ENCODE results near the gene TRAPPC3. TPM values are rescaled to one million over a fixed set of nuclear protein-coding genes. Genes with fewer than 3 reads are reported as not detected.

TRAPPC3 gene
- total RNA-seq, 1 experiment from 2014 or later = 64.6 TPM

DNA sequence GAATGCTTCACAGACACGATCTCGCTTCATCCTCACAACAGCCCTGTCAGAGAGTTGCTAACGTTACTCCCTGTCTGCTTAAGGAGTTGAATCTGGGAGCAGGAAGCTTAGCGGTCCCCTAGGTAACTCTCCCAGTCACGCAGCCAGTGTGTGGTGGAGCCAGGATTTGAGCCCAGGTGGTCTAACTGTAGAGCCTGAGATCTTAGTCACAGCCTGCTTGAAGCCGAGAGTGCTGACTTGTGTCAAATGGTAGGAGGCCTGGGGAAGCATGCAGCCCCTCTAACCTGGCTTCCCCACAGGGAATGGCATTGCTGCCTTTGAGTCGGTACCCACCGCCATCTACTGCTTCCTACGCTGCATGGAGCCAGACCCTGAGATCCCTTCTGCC lies 56.5 kb downstream of the TRAPPC3 start:
- H4K20me1 ChIP-seq (ENCODE audit: insufficient read depth) = no peaks in the 10 kb centered on the region
- H3K27me3 ChIP-seq (ENCODE audit: insufficient read depth, low read length) = no peaks in the 10 kb centered on the region
- POLR2A ChIA-PET = no interaction called here
- peaks cover 0 to 24% of the 10 kb centered on the region in 2 experiments; a peak in 2 of 4 replicates for H3K4me1 ChIP-seq (ENCODE audit: control insufficient read depth in 1 of 2, insufficient read depth in 2 of 2, low read length in 2 of 2)
- H3K79me2 ChIP-seq (ENCODE audit: insufficient read depth, low read length) = peaks cover 27% of the 10 kb centered on the region
- H3K36me3 ChIP-seq (ENCODE audit: control insufficient read depth in 1 of 2, insufficient read depth in 2 of 2, low read length in 2 of 2) = peaks cover 26 to 31% of the 10 kb centered on the region in 2 experiments; a peak in 3 of 4 replicates
- H3K9ac ChIP-seq (ENCODE audit: low read length) = no peak overlapping the region
- ATAC-seq (no peak), DNase-seq (ENCODE audit: low read depth, low spot score) (no peak)
- no peak overlapping the region for H3K4me3 ChIP-seq (replicated peaks in 1 of 2; ENCODE audit: low read depth in 1 of 2, low read length in 2 of 2)
- TF ChIP-seq FOSL1 (IDR thresholded peaks at IDR 0.05; ENCODE audit: low read depth) (no peak), TCF7L2 (IDR thresholded peaks at IDR 0.05; ENCODE audit: borderline replicate concordance, extremely low read depth, insufficient read depth, insufficient read length) (no peak), EZH2 (IDR thresholded peaks at IDR 0.05) (no peak), EZH2phosphoT487 (IDR thresholded peaks at IDR 0.05; ENCODE audit: borderline replicate concordance) (no peak), POLR2AphosphoS5 (IDR thresholded peaks at IDR 0.05; ENCODE audit: low read depth, low read length) (no peak), SP1 (IDR thresholded peaks at IDR 0.05; ENCODE audit: low read depth) (no peak), JUND (IDR thresholded peaks at IDR 0.05) (no peak), RAD21 (IDR thresholded peaks at IDR 0.05; ENCODE audit: low read depth) (no peak), CBX3 (IDR thresholded peaks at IDR 0.05; ENCODE audit: low read depth) (no peak), SRF (IDR thresholded peaks at IDR 0.05; ENCODE audit: low read depth) (no peak), CEBPB (IDR thresholded peaks at IDR 0.05; ENCODE audit: low read depth) (no peak), EGR1 (IDR thresholded peaks at IDR 0.05; ENCODE audit: low read depth) (no peak)
- TF ChIP-seq, protein P1, sequence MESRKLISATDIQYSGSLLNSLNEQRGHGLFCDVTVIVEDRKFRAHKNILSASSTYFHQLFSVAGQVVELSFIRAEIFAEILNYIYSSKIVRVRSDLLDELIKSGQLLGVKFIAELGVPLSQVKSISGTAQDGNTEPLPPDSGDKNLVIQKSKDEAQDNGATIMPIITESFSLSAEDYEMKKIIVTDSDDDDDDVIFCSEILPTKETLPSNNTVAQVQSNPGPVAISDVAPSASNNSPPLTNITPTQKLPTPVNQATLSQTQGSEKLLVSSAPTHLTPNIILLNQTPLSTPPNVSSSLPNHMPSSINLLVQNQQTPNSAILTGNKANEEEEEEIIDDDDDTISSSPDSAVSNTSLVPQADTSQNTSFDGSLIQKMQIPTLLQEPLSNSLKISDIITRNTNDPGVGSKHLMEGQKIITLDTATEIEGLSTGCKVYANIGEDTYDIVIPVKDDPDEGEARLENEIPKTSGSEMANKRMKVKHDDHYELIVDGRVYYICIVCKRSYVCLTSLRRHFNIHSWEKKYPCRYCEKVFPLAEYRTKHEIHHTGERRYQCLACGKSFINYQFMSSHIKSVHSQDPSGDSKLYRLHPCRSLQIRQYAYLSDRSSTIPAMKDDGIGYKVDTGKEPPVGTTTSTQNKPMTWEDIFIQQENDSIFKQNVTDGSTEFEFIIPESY (IDR thresholded peaks at IDR 0.05; ENCODE audit: extremely low read depth, insufficient replicate concordance, low read length) = no peak
- TF ChIP-seq, protein P2, sequence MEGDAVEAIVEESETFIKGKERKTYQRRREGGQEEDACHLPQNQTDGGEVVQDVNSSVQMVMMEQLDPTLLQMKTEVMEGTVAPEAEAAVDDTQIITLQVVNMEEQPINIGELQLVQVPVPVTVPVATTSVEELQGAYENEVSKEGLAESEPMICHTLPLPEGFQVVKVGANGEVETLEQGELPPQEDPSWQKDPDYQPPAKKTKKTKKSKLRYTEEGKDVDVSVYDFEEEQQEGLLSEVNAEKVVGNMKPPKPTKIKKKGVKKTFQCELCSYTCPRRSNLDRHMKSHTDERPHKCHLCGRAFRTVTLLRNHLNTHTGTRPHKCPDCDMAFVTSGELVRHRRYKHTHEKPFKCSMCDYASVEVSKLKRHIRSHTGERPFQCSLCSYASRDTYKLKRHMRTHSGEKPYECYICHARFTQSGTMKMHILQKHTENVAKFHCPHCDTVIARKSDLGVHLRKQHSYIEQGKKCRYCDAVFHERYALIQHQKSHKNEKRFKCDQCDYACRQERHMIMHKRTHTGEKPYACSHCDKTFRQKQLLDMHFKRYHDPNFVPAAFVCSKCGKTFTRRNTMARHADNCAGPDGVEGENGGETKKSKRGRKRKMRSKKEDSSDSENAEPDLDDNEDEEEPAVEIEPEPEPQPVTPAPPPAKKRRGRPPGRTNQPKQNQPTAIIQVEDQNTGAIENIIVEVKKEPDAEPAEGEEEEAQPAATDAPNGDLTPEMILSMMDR (IDR thresholded peaks at IDR 0.05 in 2 of 3, conservative IDR thresholded peaks at IDR 0.05 in 1 of 3; ENCODE audit: borderline replicate concordance in 1 of 3, insufficient read depth in 1 of 3, low read depth in 2 of 3, low read length in 2 of 3) = no peak
- CTCF ChIA-PET = no interaction called here
- H3K27ac ChIP-seq (ENCODE audit: low read depth, low read length) = no peak overlapping the region
- no peaks in the 10 kb centered on the region for H3K9me2 ChIP-seq (ENCODE audit: insufficient read depth)
- no peaks in the 10 kb centered on the region for H3K9me3 ChIP-seq (ENCODE audit: control insufficient read depth in 1 of 2, insufficient read depth in 1 of 2, low read depth in 1 of 2, low read length in 2 of 2)
- RAD21 ChIA-PET (ENCODE audit: low non-redundant PET in 1 of 2, low total read pairs in 2 of 2, uncharacterized antibody in 2 of 2, unreplicated experiment in 2 of 2) = no interaction called here
- intact Hi-C loops (cut with micrococcal nuclease) = no loop called here
- no TSS peak for BruUV-seq (replicated peaks)
- H2AFZ ChIP-seq (ENCODE audit: low read depth, low read length, poor library complexity, severe bottlenecking) = no peak overlapping the region
- H3K4me2 ChIP-seq (ENCODE audit: low read length) = no peak overlapping the region
